Ishikawa (cell line): ENCODE measurements around the gene C11orf65.

Source experiments
- NFIC ChIP-seq: IDR thresholded peaks from 2 replicates; pipeline ENCODE4 v1.6.1; 2012
- RAD21 ChIP-seq: IDR thresholded peaks from 2 replicates; pipeline ENCODE4 v1.6.1; 2012; ENCODE audit warnings: low read depth
- ZBTB7A ChIP-seq: IDR thresholded peaks from 2 replicates; pipeline ENCODE4 v1.6.1; 2012; ENCODE audit warnings: low read depth
- TF ChIP-seq, protein P1 (sequence below): IDR thresholded peaks from 2 replicates; pipeline ENCODE4 v1.6.1; 2012; ENCODE audit warnings: low read depth, mild to moderate bottlenecking
- TF ChIP-seq, protein P2 (sequence below): IDR thresholded peaks from 2 replicates; pipeline ENCODE4 v1.6.1; 2012

DNA sequence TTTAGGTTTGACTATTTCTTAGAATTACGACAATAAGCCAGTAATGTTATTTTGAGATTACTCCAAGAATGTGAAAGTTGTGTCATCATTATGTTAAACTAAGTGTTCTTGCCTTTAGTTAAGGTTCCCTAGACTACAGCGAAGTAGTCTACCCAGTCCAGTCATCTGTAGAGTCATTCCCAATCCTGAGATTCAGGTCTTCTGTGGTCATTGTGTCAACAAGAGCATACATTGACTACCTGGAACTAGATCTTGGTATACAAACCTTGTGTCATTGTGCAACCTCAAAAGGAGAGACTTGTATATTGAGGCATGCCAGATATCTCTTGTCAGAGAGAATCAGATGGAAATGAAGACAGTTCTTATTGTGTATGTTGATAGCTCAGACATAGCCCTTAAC is 128.6 kb downstream of the C11orf65 start:
- TF ChIP-seq, protein P1, sequence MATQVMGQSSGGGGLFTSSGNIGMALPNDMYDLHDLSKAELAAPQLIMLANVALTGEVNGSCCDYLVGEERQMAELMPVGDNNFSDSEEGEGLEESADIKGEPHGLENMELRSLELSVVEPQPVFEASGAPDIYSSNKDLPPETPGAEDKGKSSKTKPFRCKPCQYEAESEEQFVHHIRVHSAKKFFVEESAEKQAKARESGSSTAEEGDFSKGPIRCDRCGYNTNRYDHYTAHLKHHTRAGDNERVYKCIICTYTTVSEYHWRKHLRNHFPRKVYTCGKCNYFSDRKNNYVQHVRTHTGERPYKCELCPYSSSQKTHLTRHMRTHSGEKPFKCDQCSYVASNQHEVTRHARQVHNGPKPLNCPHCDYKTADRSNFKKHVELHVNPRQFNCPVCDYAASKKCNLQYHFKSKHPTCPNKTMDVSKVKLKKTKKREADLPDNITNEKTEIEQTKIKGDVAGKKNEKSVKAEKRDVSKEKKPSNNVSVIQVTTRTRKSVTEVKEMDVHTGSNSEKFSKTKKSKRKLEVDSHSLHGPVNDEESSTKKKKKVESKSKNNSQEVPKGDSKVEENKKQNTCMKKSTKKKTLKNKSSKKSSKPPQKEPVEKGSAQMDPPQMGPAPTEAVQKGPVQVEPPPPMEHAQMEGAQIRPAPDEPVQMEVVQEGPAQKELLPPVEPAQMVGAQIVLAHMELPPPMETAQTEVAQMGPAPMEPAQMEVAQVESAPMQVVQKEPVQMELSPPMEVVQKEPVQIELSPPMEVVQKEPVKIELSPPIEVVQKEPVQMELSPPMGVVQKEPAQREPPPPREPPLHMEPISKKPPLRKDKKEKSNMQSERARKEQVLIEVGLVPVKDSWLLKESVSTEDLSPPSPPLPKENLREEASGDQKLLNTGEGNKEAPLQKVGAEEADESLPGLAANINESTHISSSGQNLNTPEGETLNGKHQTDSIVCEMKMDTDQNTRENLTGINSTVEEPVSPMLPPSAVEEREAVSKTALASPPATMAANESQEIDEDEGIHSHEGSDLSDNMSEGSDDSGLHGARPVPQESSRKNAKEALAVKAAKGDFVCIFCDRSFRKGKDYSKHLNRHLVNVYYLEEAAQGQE, result no peak
- TF ChIP-seq, protein P2, sequence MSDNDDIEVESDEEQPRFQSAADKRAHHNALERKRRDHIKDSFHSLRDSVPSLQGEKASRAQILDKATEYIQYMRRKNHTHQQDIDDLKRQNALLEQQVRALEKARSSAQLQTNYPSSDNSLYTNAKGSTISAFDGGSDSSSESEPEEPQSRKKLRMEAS, result no peak
- TF ChIP-seq RAD21, result no peak
- no peak for TF ChIP-seq ZBTB7A
- no peak for TF ChIP-seq NFIC
